D721Med (cell line): Measurements from ENCODE around the gene GBE1.

Experiments used
- DNase-seq: peaks from one replicate; pipeline ENCODE4 v3.0.0; 2011; ENCODE audit warnings: low spot score; ENCODE audit not compliant: insufficient read length
- FAIRE-seq: peaks from 2 replicates; lab custom pipeline; 2011; peaks lifted over from hg19 to GRCh38; lab: Jason Lieb, UNC
- TF ChIP-seq, protein P1 (sequence below): IDR thresholded peaks from 2 replicates; pipeline ENCODE4 v1.5.1; 2012; ENCODE audit warnings: mild to moderate bottlenecking, control low read depth; ENCODE audit not compliant: insufficient read depth; ENCODE audit errors: missing control alignments

GBE1 gene

GRCh38 chr3:81484520-81484919 lies 276.9 kb downstream of the GBE1 start:
- TF ChIP-seq, protein P1, sequence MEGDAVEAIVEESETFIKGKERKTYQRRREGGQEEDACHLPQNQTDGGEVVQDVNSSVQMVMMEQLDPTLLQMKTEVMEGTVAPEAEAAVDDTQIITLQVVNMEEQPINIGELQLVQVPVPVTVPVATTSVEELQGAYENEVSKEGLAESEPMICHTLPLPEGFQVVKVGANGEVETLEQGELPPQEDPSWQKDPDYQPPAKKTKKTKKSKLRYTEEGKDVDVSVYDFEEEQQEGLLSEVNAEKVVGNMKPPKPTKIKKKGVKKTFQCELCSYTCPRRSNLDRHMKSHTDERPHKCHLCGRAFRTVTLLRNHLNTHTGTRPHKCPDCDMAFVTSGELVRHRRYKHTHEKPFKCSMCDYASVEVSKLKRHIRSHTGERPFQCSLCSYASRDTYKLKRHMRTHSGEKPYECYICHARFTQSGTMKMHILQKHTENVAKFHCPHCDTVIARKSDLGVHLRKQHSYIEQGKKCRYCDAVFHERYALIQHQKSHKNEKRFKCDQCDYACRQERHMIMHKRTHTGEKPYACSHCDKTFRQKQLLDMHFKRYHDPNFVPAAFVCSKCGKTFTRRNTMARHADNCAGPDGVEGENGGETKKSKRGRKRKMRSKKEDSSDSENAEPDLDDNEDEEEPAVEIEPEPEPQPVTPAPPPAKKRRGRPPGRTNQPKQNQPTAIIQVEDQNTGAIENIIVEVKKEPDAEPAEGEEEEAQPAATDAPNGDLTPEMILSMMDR = no peak
- FAIRE-seq (no peak), DNase-seq (no peak)

DNA sequence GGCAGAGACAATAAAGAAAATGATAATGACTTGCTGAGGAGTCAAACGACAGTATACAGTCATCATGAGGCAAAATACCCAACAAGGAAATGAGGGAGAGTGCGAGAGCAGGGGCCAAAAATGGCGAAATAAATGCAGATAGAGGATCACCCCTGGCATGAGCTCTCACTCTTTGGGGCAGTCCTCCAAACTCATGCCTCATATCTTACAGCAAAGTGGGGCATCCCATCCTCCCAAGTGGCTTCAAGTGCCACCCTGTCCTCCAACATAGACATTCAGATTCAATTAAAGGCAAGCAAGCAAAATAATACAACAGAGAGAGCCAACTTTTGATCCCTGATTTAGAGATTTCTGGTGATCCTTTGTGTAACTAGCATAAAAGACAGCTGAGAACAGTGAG lies 278.4 kb downstream of the GBE1 start:
- TF ChIP-seq, protein P1 = no peak
- no peak for FAIRE-seq
- DNase-seq = no peak

DNA sequence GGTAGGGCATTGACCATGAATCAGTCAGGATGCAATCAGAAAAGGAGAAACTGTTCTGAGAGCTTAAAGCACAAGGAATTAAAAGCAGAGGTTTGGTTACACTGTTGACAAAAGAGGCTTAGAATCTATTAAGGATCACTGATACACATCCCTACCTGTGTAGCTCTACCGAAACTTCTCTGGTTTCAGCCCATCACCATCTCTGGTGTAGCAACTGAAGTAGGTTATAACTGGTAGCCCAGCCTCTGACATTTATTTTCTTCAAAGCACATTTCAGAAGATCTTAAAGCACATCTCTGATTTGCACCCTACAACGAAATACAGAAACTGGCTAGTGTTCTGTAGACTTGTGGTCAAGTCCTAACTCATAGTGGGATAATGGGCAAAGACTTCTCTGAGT lies 283.7 kb downstream of the GBE1 start:
- TF ChIP-seq, protein P1 = no peak
- FAIRE-seq (no peak), DNase-seq (no peak)

DNA sequence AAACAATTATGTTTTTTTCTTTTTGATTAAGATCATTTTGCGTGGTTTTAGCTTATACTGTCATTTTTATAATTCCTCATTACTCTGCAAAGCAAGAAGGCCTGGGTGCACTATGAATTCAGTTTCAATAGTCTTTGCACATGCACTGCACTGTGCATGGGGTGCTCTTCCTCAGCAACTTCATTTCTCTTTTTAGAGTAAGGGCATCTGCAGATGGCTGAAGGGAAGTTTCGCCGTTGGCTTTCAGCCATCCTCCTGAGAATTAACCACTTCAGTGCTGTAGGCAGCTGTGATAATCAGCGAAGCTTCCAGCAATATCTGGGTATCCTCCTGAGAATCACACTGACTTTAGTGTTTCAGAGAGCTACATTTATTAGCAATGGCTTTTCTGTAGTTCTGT lies 284.8 kb downstream of the GBE1 start:
- no peak for DNase-seq
- no peak for FAIRE-seq
- TF ChIP-seq, protein P1 = no peak

DNA sequence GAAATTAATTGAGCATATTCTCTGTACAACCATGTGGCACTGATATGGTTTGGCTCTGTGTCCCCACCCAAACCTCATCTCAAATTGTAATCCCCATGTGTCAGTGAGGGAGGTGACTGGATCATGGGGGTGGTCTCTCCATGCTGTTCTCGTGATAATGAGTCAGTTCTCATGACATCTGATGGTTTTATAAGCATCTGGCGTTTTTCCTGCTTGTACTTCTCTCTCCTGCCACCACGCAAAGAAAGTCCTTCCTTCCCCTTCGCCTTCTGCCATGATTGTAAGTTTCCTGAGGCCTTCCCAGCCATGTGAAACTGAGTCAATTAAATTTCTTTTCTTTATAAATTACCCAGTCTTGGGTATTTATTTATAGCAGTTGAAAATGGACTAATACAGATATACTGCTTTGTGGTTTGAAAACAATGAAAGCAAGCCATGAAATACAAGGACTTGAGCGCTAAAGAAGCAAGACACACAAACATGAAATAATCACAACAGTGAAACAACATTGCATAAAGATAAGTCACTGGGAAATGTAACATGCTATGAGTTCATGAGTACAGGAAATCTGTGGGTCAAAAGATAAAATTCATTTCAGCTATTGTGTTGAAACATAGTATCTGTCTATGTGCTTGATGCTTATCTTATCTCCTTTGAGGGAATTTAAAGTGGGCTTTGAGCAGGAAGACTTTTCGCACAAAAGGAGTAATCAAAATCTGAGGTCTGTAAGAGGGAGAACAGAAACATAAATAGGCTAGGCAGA lies 288.7 kb downstream of the GBE1 start:
- DNase-seq = no peak
- TF ChIP-seq, protein P1 = no peak
- peak; percentile 29 for FAIRE-seq

DNA sequence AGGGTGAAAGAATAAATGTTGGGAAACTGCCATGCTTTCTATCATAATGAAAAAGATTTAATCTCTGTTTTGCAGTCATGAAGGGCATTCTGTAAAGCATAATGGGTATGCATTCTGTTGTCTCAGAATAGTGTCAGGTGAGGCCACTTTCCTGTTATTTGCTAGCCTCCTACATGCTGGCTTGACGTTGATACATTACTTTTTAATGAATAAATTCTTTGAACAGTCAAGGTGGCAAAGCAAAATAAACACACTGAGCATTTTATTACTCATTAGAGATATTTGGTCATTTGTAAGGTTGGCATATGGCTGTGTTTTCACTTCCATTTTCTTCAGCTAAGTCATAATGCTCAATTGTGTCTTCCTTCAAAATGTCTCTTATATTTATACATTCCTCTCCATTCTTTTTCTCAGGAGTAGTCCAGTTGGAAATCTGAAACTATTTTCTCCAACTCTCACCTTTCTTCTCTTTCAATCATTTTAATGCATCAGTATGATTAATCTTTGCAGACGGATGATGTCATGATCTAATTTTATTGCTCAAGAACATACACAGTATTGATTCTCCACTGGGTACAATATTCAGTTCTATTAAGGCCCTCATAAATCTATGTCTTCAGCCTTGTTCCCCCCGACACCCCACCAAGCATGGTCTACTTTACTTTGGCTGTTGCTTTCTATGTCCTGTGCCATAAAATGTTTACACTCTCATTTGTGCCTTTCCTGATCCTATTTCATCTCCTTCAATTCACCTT lies 290.7 kb downstream of the GBE1 start:
- TF ChIP-seq, protein P1 = no peak
- DNase-seq = no peak
- FAIRE-seq = no peak

- DNase-seq (no peak), FAIRE-seq (no peak)
- TF ChIP-seq, protein P1 = no peak
Observed at GRCh38 chr3:81468391-81468790, 293.1 kb downstream of the GBE1 start.
